Skin epidermis (tissue), 12 donors: ENCODE results near the gene MRPS6.

Experiments
- H3K27ac ChIP-seq, 21 experiments: fragments of 200-600 bp; sonication (generic) in 11 of 21; one replicate each; pipeline ENCODE4 v1.5.0; 2020; ENCODE audit warnings: mild to moderate bottlenecking in 3 of 21, inconsistent platforms in 2 of 21, moderate library complexity in 2 of 21
- H3K4me3 ChIP-seq, 7 experiments: fragments of 200-600 bp; sonication (generic) in 2 of 7; one replicate each; pipeline ENCODE4 v1.5.0; 2020; ENCODE audit warnings: inconsistent platforms in 2 of 7, mild to moderate bottlenecking in 2 of 7, moderate library complexity in 1 of 7

Gene MRPS6

DNA sequence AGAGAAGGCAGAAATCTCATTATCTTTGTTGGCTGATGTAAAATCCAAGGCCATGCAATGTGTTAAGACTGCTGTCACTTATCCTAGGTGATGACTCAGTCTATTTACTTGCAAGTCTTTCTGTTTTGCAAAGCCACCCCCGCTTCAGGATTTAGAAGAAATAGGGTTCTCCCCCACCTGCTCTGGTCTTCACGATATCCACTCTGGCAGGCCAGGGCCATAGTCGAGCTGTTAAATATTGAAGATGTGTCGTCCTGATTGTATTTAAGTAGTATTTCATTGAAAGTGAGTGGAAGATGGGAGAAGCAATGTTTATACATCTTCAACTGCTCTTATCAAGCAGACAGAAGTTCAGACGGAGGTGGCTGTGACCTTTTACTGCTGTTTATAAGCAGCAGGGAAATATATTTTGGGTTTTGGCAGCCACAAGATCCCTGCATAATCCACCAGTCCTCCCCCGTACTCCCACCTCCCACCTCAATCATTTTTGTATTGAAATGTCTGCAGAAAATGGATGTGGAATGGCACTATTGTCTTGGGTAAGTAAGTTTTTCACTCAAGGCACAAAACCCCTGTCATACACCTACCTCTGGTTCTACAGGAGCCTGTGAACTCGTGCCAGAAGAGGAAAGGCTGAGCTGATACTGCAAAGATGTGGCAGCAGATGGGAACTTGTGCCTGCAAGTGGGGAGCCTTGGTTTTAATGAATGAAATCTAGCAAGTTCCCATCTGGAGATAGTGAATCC, 117.4 kb downstream of the MRPS6 start:
- H3K27ac ChIP-seq: no peak overlapping the region

DNA sequence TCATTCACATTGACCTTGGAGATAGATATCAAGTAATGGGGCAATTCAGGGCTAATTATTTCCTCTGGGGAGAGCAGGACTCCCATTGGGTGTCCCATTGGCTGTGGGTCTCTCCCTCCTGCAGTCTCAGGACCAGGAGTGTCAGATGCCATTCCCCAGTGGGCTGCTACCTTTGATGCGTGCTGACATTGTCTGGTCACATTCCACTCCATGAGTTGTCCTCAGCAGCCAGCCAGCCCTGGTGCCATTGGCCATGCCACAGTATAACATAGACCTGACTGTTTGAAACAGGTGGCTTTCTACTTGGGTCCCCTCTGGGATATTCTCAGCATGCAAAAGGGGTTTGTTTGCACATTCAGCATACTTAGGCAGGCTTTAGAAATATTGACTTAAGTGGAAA, 118.5 kb downstream of the MRPS6 start:
- H3K4me3 ChIP-seq: no peak overlapping the region
- no peak overlapping the region for H3K27ac ChIP-seq

More for the DNA sequence above, 117.4 kb downstream of the MRPS6 start:
- no peak overlapping the region for H3K4me3 ChIP-seq
